Mammary epithelial cell (primary cell): ENCODE data around the gene CD58.
"Not testable (repeated sequence)": the region's sequence is repeated elsewhere in the genome, so short reads cannot be mapped to it uniquely, and the experiment has no call there.

Experiments
- EZH2 ChIP-seq: IDR thresholded peaks from 2 replicates; pipeline ENCODE4 v1.6.1; 2012; ENCODE audit warnings: low read length, inconsistent platforms, borderline replicate concordance
- TF ChIP-seq, protein P1 (sequence below), 2 donors: IDR thresholded peaks in 1 of 2; conservative IDR thresholded peaks in 1 of 2; 2 replicates each; pipeline ENCODE4 v1.5.1; 2011 to 2012; ENCODE audit warnings: inconsistent platforms in 2 of 2, low read length in 2 of 2, mild to moderate bottlenecking in 2 of 2, control low read depth in 1 of 2, low read depth in 1 of 2; ENCODE audit not compliant: insufficient read depth in 1 of 2; ENCODE audit errors: extremely low read depth in 1 of 2

DNA sequence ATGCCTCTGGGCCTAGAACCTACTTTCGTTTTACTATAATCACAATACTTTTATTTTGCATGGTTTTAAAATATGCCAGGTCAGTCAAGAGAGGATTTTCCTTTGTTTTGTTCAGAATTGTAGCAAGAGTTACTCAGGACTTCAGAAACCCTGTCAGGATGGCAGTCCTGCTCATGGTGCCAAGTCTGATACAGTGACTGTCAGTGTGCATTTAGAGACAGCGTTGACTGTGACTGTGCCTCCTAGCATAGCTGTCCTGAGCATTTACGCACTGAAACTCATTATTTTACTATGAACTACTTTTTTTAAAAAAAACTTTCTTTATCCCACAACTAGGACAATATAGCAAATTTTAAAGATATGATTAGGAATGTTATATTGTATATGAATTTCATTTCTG lies 23.2 kb upstream of the CD58 start:
- not testable (repeated sequence) for TF ChIP-seq EZH2
- TF ChIP-seq, protein P1, sequence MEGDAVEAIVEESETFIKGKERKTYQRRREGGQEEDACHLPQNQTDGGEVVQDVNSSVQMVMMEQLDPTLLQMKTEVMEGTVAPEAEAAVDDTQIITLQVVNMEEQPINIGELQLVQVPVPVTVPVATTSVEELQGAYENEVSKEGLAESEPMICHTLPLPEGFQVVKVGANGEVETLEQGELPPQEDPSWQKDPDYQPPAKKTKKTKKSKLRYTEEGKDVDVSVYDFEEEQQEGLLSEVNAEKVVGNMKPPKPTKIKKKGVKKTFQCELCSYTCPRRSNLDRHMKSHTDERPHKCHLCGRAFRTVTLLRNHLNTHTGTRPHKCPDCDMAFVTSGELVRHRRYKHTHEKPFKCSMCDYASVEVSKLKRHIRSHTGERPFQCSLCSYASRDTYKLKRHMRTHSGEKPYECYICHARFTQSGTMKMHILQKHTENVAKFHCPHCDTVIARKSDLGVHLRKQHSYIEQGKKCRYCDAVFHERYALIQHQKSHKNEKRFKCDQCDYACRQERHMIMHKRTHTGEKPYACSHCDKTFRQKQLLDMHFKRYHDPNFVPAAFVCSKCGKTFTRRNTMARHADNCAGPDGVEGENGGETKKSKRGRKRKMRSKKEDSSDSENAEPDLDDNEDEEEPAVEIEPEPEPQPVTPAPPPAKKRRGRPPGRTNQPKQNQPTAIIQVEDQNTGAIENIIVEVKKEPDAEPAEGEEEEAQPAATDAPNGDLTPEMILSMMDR (conservative IDR thresholded peaks at IDR 0.05 in 1 of 2, IDR thresholded peaks at IDR 0.05 in 1 of 2; ENCODE audit: extremely low read depth in 1 of 2, insufficient read depth in 1 of 2, low read depth in 1 of 2, low read length in 2 of 2): not testable (repeated sequence)
